HepG2 (cell line): Measurements from ENCODE around the gene MAVS. TPM values are rescaled to one million over a fixed set of nuclear protein-coding genes. Genes with fewer than 3 reads are reported as not detected.

ENCODE experiments used
- BRF2 ChIP-seq: sonication (generic); formaldehyde crosslinking; IDR thresholded peaks from 2 replicates; pipeline ENCODE4 v1.8.1; 2022; ENCODE audit warnings: mild to moderate bottlenecking, missing genetic modification reagents
- GATAD1 ChIP-seq: IDR thresholded peaks from 2 replicates; pipeline ENCODE4 v1.6.1; 2016; ENCODE audit warnings: missing genetic modification reagents, missing compliant biosample characterization
- IRF1 ChIP-seq: sonication (generic); formaldehyde crosslinking; IDR thresholded peaks from 2 replicates; pipeline ENCODE4 v1.4.0; 2020; ENCODE audit warnings: low read depth, mild to moderate bottlenecking, missing genetic modification reagents
- POLR2A ChIP-seq, 2 experiments: IDR thresholded peaks; 2 replicates each; pipeline ENCODE4 v1.6.1; 2011; ENCODE audit warnings: low read depth in 2 of 2, low read length in 2 of 2, mild to moderate bottlenecking in 1 of 2, moderate library complexity in 1 of 2; ENCODE audit not compliant: insufficient read depth in 1 of 2
- RXRB ChIP-seq: IDR thresholded peaks from 2 replicates; pipeline ENCODE4 v1.6.1; 2016; ENCODE audit warnings: borderline replicate concordance, missing genetic modification reagents, missing compliant biosample characterization
- ZBTB40 ChIP-seq, 2 experiments: fragments of 450-650 bp in 1 of 2; sonication (generic) in 1 of 2; formaldehyde crosslinking in 1 of 2; IDR thresholded peaks; 2 replicates each; pipeline versions ENCODE4 v1.6.1 to v1.8.0; 2016 to 2022; ENCODE audit warnings: antibody characterized with exemption in 1 of 2, mild to moderate bottlenecking in 1 of 2, missing genetic modification reagents in 1 of 2
- ZBTB7A ChIP-seq: sonication (generic); formaldehyde crosslinking; IDR thresholded peaks from 2 replicates; pipeline ENCODE4 v1.8.0; 2022; ENCODE audit warnings: mild to moderate bottlenecking, missing genetic modification reagents
- ZGPAT ChIP-seq: IDR thresholded peaks from 2 replicates; pipeline ENCODE4 v1.6.1; 2016; ENCODE audit warnings: mild to moderate bottlenecking
- ZNF501 ChIP-seq: sonication (generic); formaldehyde crosslinking; IDR thresholded peaks from 2 replicates; pipeline ENCODE4 v1.5.1; 2020; ENCODE audit warnings: mild to moderate bottlenecking, moderate library complexity, missing genetic modification reagents
- ZNF547 ChIP-seq: sonication (generic); formaldehyde crosslinking; IDR thresholded peaks from 2 replicates; pipeline ENCODE4 v1.5.1; 2020; ENCODE audit warnings: mild to moderate bottlenecking, missing genetic modification reagents
- ZNF614 ChIP-seq: IDR thresholded peaks from 2 replicates; pipeline ENCODE4 v1.6.1; 2018; ENCODE audit warnings: missing biosample characterization, missing genetic modification reagents, inconsistent platforms, borderline replicate concordance
- ZNF652 ChIP-seq: IDR thresholded peaks from 2 replicates; pipeline ENCODE4 v1.6.1; 2016; ENCODE audit warnings: low read depth, borderline replicate concordance
- polyA plus RNA-seq, 8 experiments: library from polyadenylated mRNA; depleted of rRNA in 3 of 8; stranded (reverse) in 7 of 8; unstranded in 1 of 8; fragments of >200 nt; fragmentation: Illumina TruSeq in 4 of 8; extraction: Trizol in 4 of 8; gene quantifications; 2 replicates each; pipeline versions ENCODE4 v1.2.1 to v1.2.3, GENCODE V29; 2011 to 2016; ENCODE audit warnings: low read depth in 4 of 8, missing spikeins in 1 of 8, mixed read lengths in 1 of 8; ENCODE audit not compliant: insufficient read depth in 1 of 8
- total RNA-seq, 5 experiments: library from RNA; depleted of rRNA; stranded (reverse); fragments of >200 nt; fragmentation: Illumina TruSeq; extraction: Trizol; gene quantifications; 2 replicates each; pipeline ENCODE4 v1.2.3, GENCODE V29; 2016; ENCODE audit warnings: low read depth in 1 of 5

Gene MAVS
- total and polyA plus RNA-seq, 2 of the 13 experiments (the other 11 are each of a cell fraction or from before 2014, with no cell fraction given) = 27.3 to 36.6 TPM

GRCh38 chr20:3818155-3819151 is 28.2 kb upstream of the MAVS start (continued):
- TF ChIP-seq ZGPAT (CRISPR knock-in tag) (peak; percentile 86), ZNF501 (CRISPR knock-in tag) (peak; percentile 94), ZNF614 (CRISPR knock-in tag) (peak; percentile 96; the same call in 1 of the 2 replicates), ZNF652 (CRISPR knock-in tag) (peak; percentile 13; the same call in 1 of the 2 replicates), BRF2 (CRISPR knock-in tag) (no peak), ZBTB40 (IDR thresholded peaks at IDR 0.05) (no peak), ZBTB40 (CRISPR knock-in tag; IDR thresholded peaks at IDR 0.05) (peak; percentile 72), RXRB (CRISPR knock-in tag) (peak; percentile 86), IRF1 (no peak), ZBTB7A (CRISPR knock-in tag) (peak; percentile 89; the same call in 1 of the 2 replicates), POLR2A (IDR thresholded peaks at IDR 0.05; ENCODE audit: insufficient read depth in 1 of 2, low read depth in 2 of 2, low read length in 2 of 2) (peak in 1 of 2 experiments; percentile 59; a peak in 3 of 4 replicates), ZNF547 (CRISPR knock-in tag) (peak; percentile 91), GATAD1 (CRISPR knock-in tag) (peak; percentile 83)
